Measurements from ENCODE around the gene SPDYE1.

DNA sequence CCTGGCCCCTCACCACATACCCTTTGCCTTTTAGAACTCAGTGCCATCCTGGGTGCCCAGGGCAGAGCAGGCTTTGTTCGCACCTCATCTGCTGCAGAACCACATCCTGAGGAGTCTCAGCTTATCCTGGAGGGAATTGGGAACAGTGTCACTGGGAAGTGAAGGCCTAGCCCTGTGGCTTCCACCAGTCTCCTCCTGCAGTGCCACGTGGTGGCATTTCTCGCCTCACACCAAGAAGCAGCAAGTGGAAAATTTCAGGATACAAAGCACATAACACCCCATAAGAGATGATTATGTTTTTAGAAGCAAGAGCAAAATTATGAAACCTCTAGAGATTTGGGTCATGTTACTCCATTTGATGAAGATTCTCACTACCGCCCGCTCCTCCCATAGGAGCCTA is 44.6 kb upstream of the SPDYE1 start:
- TF ChIP-seq, protein P1, sequence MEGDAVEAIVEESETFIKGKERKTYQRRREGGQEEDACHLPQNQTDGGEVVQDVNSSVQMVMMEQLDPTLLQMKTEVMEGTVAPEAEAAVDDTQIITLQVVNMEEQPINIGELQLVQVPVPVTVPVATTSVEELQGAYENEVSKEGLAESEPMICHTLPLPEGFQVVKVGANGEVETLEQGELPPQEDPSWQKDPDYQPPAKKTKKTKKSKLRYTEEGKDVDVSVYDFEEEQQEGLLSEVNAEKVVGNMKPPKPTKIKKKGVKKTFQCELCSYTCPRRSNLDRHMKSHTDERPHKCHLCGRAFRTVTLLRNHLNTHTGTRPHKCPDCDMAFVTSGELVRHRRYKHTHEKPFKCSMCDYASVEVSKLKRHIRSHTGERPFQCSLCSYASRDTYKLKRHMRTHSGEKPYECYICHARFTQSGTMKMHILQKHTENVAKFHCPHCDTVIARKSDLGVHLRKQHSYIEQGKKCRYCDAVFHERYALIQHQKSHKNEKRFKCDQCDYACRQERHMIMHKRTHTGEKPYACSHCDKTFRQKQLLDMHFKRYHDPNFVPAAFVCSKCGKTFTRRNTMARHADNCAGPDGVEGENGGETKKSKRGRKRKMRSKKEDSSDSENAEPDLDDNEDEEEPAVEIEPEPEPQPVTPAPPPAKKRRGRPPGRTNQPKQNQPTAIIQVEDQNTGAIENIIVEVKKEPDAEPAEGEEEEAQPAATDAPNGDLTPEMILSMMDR (IDR thresholded peaks at IDR 0.05), result no peak
- no peak for TF ChIP-seq POLR2AphosphoS5 (IDR thresholded peaks at IDR 0.05; ENCODE audit: low read depth, low read length)
- TF ChIP-seq, protein P2, sequence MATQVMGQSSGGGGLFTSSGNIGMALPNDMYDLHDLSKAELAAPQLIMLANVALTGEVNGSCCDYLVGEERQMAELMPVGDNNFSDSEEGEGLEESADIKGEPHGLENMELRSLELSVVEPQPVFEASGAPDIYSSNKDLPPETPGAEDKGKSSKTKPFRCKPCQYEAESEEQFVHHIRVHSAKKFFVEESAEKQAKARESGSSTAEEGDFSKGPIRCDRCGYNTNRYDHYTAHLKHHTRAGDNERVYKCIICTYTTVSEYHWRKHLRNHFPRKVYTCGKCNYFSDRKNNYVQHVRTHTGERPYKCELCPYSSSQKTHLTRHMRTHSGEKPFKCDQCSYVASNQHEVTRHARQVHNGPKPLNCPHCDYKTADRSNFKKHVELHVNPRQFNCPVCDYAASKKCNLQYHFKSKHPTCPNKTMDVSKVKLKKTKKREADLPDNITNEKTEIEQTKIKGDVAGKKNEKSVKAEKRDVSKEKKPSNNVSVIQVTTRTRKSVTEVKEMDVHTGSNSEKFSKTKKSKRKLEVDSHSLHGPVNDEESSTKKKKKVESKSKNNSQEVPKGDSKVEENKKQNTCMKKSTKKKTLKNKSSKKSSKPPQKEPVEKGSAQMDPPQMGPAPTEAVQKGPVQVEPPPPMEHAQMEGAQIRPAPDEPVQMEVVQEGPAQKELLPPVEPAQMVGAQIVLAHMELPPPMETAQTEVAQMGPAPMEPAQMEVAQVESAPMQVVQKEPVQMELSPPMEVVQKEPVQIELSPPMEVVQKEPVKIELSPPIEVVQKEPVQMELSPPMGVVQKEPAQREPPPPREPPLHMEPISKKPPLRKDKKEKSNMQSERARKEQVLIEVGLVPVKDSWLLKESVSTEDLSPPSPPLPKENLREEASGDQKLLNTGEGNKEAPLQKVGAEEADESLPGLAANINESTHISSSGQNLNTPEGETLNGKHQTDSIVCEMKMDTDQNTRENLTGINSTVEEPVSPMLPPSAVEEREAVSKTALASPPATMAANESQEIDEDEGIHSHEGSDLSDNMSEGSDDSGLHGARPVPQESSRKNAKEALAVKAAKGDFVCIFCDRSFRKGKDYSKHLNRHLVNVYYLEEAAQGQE (IDR thresholded peaks at IDR 0.05; ENCODE audit: insufficient read depth in 1 of 2, low read depth in 2 of 2, low read length in 1 of 2), result no peak
- TF ChIP-seq SIN3A (IDR thresholded peaks at IDR 0.05; ENCODE audit: borderline replicate concordance, insufficient read depth, low read depth, low read length), result no peak
- no peak for TF ChIP-seq TCF7L2 (IDR thresholded peaks at IDR 0.05; ENCODE audit: low read depth, low read length)
